PFSK-1 (cell line): ENCODE results near the gene KCNG2.

ENCODE experiments used
- FOXP2 ChIP-seq: optimal IDR thresholded peaks from 2 replicates; pipeline ENCODE3; 2011; ENCODE audit warnings: borderline replicate concordance, control low read depth, inconsistent platforms; ENCODE audit not compliant: insufficient read depth; ENCODE audit errors: extremely low read length, extremely low read depth
- POLR2AphosphoS5 ChIP-seq: IDR thresholded peaks from 2 replicates; pipeline ENCODE4 v1.6.1; 2012; ENCODE audit warnings: low read depth, mild to moderate bottlenecking, control low read depth, low read length, moderate library complexity
- REST ChIP-seq, 2 experiments: IDR thresholded peaks; 2 replicates each; pipeline versions ENCODE4 v1.6.1 to v1.8.0; 2011 to 2012; ENCODE audit warnings: low read depth in 2 of 2, low read length in 2 of 2, control low read depth in 1 of 2, inconsistent platforms in 1 of 2, mild to moderate bottlenecking in 1 of 2, moderate library complexity in 1 of 2; ENCODE audit not compliant: insufficient read depth in 1 of 2
- SIN3A ChIP-seq: IDR thresholded peaks from 2 replicates; pipeline ENCODE4 v1.6.1; 2012; ENCODE audit warnings: mild to moderate bottlenecking, low read length, moderate library complexity, borderline replicate concordance; ENCODE audit not compliant: insufficient read depth
- TAF1 ChIP-seq: IDR thresholded peaks from 2 replicates; pipeline ENCODE4 v1.6.1; 2012; ENCODE audit warnings: low read length, control low read depth, borderline replicate concordance; ENCODE audit not compliant: insufficient read depth

GRCh38 chr18:79782566-79783308, 15.0 kb upstream of the KCNG2 start:
- no peak for TF ChIP-seq FOXP2
- TF ChIP-seq SIN3A, result no peak
- TF ChIP-seq POLR2AphosphoS5, result no peak
- no peak for TF ChIP-seq TAF1
- TF ChIP-seq REST (IDR thresholded peaks at IDR 0.05; ENCODE audit: insufficient read depth in 1 of 2, low read depth in 2 of 2, low read length in 2 of 2), result no peak
